Measurements from ENCODE around the gene PLXNA2.

Gene PLXNA2

DNA sequence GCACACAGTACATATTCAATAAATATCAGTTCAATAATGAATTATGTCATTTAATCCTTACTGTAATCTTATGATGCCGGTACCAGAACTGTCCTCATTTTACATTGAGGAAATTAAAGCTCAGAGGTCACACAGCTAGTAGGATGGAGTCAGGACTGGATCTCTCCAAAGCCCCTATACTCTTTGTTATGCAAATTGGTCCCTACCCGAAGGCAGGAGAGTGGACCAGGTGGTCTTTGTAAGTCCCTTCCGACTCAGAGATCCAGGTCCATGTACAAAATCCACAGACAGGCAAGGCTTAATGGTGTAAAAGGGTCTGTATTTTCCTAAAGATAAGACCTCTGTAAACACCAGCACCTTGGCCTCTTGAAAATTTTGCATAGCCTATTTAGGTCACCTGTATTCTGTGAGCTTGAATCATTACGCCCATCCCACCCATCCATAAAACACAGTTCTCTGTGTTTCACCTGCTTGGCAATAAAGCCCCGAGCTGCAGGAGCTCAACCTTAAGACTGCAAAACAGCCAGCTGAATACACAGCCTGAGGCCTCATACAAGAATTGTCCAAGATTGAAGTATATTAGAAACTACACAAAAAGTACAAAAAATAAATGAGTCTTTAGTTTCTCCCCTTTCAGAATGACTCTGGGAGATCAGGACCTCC, 41.7 kb downstream of the PLXNA2 start:
- DNase-seq = no peak

DNA sequence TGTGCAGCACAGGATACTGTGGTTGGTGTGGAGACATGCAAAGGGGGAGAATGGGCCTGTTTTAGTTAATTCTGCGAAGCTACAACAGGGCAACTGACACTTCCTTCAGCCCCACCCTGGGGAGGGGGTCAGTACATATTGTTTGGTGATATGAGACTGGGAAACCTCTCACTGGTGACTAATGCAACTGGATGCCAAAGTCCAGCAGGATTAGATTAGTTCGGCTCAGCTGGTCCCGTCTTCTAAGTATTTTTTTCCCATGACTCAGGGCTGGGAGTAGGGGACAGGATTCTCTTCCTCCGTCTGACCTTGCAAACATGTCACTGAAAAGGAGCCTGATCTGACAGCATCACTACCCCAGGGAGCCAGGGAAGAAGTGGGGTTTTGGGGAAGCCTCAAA, 43.0 kb downstream of the PLXNA2 start:
- DNase-seq = no peak

DNA sequence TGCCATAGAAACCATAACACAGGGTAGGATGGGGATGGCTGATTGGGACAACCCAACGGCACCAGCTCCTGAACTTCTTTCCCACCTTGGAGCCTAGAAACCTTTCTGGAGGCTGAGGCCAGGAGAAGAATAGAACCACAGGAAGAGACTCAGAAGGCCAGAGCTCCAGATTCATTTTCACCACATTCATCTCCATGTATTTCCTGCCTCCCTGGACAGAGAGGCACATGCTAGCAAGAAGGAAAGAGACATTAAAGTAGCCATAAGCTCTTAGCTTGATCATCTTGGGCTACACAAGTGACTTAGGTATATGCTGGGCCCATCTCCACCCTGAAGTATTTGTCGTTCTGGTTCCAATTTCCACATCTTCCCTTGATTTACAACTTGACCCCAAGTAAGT, 44.1 kb downstream of the PLXNA2 start:
- no peak for DNase-seq

DNA sequence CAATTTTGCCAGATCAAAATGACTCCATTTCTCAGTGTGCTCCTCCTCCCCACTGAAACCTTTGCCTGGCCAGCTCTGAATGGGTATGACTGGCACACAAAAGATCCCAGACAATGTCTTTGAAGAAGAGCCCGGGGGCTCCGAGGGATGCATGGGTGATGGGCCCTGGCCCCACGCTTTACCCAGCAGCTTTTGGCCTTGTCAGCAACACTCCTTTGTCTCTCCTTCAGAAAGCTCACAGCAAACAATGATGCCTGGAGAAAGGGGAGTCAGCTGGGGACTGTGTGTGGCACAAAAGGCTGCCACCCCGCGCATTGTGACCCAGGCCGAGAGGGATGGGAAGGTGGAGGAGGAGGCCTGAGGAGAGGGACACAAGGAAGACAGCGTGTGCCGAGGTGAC, 45.9 kb downstream of the PLXNA2 start:
- DNase-seq = no peak

DNA sequence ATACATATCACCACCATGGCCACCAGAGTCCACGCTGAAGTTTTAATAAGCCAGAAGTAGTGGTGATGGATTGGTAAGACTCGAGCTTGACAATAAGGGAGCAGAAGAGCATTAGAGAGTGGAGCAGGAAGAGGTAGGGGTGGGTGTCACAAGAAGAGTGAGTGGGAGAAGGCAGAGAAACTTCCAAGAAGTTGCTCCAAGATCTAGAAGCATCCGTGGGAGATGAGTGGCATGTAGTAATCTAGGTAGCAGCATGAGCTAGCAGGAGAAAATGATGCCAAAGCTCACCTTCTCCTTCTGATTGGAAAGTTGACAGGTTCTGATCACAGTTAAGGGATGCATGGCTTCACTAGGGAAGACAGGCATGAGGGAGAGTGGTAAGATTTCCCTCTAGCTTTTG, 49.2 kb downstream of the PLXNA2 start:
- DNase-seq = no peak

DNA sequence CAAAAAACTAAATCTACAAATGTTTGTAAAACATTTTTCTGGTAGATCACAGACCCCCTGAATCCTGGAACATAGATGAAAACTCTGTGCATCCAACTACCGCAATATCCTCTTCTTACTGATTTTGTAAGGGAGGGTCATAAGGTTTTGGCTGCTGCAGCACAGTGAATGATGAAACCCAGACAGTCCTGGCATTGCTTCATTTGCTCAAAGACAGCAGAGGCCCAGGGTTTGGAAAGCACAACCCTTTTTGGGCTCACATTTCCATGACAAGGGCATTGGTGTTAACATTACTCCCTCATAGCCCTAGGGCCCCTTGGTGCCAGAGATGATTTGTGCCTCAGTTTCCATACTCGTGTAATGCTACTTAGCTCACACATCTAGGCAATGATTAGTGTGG, 51.2 kb downstream of the PLXNA2 start:
- DNase-seq = no peak

DNA sequence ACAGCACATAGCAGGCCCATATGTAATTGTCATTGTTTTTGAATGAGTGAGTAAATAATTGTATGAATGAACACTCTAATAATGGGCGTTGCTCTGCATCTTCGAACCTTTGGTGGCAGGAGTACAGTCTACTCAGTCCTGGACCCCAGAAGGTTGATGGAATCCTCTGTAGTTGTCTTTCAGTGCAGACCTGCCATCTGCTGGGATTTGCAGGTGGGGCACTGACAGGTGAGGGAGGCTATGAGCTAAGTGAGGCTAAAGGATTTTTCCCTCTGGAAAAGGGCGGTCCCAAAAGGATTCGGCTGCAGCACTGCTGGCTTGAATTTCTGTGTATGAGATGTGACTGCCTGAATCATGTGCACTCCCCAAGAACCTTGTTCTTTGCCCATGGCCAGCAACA, 53.4 kb downstream of the PLXNA2 start:
- DNase-seq = no peak

DNA sequence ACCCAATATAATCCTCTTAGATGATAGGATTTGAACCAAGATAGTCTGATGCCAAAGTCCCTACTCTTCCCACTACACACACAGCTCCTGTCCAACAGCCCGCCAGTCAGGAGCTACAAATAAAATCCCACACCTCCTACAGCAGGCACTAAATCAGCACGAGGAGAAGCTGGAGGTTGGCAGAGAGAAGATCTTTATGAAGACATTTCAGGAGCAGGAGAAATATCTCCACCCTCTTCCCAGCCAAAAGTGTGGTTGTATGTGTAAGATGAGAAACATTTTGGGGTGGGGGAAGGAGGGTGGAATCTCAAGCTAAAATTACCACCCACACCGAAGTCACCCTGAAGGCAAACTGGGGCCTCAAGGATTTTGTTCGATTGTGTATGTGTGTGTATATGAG, 54.5 kb downstream of the PLXNA2 start:
- DNase-seq = no peak

DNA sequence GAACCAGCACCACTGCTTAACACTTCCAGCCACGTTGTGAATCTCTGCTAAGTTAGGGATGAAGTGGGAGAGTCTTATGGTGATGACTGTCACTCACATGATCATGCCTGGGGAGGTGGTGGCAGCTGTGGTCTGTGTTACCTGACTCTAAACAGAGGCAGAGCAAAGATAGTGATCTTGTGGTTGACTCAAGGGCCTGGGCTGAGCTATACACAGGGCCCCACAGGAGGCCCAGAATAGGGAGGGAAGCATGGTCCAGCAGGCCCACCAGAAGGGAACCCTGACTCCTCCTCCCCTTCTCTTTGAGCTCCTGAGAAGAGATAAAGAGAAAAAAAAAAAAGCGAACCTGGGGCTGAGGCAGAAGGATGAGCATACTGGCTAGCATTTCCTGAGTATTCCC, 55.0 kb downstream of the PLXNA2 start:
- no peak for DNase-seq

DNA sequence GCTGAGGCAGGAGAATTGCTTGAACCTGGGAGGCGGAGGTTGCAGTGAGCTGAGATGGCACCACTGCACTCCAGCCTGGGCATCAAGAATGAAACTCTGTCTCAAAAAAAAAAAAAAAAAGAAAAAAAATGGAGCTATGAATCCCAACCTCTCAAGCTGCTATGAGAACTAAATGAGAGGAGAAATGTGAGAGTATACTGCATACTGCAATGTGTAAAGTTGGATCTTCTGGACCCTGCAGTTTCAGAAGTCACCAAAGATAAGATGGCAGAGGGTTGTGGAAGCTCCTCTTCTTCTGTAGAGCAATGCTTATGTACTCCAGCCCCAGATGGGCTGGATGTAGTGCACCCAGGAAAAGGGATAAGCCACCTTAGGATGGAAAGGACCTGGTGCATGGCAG, 55.6 kb downstream of the PLXNA2 start:
- DNase-seq = no peak

DNA sequence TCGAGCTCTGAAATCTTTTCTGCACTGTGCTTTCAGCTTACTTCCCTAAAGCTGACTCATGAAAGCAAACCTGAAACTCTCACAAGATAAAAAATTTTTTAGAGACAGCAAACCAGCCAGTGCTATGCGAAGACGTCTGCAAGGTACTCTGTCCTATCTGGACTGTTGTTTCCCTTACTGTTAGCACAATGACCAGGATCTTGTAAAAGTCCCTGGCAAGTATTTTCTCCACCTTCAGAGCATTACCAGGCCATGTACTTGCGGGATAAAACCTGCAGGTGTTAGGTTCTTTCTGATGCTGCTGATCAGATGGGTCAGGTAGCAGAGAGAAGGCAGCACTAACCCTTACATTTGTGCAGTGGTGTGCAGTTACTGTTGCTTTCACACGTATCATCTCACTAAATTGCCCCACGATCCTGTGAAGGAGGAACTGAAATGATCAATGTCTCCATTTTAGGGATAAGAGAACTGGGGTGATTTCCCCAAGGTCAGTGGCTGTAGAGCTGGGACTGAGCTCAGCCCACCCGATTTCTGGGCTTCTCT, 56.6 kb downstream of the PLXNA2 start:
- no peak for DNase-seq

DNA sequence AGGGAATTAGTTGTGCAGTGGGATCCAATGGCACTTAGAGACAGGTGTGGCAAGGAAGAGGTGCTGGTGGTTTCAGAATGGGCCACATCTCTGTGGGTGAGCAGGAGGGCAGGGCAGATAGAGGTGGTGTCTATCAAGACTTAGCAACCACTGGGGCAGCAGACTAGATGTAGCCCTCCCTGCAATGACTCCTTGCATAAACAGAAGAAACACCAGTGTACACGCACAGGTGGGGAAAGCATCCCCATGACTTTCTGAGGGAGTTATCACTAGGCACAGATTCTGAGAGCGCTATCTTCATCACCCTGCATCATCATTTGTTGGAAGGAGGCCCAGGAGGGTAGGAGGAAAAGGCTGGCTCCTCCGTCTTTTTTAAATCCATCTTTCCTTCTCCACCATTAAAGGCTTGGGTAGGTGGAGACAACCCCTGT, 58.4 kb downstream of the PLXNA2 start:
- DNase-seq = no peak

DNA sequence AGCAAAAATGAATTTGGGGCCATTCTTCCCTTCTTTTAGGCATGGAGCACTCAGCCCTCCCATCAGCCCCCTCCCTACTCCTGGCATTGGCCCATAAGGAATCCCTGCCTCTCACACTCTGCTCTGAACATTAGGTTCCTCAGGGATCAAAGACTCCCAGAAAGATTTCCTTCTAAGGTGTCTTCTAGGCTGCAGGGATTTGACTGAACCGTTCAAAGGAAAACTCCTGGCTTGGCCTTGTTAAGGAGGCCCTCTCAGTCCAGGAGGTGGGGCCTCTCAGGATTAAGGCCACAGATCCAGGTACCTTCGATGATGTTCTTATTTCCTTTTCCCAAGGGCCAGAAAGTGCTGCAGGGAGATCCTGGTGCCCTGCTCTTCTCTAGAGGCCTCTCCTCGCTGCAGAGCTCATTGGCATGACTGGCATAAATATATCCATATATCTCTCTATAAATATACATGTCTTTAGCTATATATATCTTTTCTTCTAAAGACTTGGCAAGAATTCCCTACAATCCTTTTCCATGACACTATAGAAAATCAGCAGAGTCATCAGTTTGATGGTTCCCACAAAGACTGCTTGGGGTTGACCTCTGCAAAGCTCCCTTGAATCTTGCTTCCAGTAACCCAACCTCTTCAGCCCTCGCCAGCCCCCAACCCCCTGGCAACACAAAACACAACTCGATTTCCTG, 59.1 kb downstream of the PLXNA2 start:
- no peak for DNase-seq

DNA sequence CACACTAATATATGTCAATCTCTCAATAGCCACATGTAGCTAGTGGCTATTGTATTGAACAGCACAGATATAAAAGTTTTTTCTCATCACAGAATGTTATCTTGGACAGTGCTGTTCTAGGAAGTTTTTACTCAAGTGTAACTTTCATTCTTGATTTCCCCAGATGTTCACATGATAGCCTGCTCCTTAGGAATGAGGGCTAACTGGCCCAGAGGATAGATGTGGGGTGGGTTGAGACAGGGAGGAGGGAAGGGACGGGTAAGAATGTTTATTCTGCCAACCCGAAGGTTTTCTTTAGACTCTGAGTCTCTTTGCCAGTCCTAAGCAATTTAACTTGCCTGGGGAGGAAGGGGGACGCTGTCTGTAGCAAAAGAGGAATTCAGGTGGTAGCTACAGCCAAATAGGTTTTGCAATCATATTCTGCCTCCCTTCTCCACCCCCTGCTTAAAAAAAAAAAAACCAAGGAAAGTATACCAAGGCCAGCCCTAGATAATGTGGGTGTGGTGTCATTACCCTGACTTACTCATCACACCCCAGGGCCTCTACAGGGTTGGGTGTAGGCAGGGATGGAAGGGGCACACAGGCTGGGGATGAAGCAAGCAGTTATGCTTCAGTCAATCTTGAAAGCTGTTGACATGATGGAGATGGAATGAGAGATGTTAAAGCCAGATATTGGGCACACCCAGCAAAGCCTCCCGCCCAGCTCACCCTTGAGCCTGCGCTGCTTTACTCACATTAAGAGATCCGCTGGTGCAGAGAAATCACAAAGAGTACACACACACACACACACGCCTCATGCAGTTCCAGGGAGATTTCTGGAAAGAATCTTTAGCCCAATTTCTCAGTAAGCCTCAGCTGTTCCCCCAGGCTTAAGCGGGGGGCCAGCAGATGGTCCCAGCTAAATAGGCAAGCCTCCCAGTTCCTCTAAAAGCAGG, 59.9 kb downstream of the PLXNA2 start:
- DNase-seq = no peak

DNA sequence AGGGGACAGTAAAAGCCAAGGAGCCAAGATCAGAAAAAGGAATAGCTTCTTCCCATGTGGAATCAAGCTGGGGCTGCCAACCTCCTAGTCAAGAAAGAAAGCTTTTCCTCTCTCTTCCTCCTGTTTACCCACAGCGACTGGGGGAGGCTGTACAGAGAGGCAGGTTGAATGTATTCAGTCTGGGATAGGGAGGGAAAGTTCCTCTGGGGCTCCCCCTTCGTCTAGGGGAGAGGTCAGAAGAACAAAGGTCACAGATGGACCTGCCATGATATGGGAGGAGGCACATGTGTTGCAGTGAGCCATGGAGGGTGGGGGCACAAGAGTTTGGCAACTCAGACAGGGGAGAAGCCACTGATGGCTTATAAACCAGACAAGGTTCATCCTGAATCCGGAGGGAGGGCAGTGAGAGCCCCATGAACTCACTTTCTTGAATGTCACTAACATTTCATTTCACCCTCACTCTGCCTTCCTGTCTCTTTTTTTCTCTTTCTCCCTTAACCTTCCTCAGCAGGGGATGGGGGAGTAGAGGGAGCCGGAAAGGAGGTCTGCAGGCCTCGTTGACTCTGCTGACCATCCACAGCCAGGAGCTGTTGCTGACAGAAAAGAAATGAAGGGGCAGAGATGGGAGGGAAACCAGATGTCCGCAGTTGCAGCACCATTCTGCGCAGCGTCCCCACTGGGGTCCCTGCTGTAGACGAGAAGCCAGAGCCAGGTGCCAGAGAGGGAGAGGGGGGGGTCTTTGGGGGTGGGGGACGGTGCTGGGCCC, 61.1 kb downstream of the PLXNA2 start:
- DNase-seq = no peak

DNA sequence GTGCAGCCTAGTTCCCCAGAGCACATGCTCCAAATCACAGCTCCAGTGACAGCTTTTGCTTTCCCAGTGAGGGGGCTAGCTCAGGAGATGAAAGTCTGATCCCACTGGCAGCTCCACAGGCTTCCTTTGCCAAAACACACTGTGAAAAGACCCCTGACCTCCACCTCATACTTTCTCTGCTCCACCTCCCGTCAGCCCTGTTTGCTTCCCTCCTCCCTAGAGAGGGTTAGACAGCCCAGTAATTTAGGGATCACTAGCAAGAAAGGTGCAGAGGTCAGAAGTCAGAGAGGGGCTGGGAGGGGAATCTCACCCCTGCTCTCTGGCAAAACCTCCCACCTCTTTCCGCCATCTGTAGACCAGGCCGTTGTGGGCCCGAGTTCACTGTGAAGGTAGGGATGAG, 62.8 kb downstream of the PLXNA2 start:
- DNase-seq = no peak

DNA sequence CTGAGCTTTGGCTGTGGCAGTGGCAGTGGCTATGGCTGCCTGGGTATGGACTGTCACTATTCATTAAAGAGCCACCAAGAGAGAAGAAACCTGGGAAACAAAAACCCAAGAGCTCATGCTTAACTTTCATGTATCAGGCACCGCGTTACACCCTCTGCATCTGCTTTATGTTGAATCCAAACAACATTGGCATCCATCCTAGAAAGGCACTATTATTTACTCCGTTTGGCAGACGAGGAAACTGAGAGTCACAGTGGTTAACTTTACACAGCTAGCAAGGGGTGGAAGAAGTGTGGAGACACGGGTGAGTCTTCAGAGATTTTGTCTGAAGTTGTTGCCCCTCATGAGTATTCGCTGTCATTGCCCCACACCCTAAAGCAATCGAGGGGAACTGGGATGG, 63.8 kb downstream of the PLXNA2 start:
- DNase-seq = no peak

DNA sequence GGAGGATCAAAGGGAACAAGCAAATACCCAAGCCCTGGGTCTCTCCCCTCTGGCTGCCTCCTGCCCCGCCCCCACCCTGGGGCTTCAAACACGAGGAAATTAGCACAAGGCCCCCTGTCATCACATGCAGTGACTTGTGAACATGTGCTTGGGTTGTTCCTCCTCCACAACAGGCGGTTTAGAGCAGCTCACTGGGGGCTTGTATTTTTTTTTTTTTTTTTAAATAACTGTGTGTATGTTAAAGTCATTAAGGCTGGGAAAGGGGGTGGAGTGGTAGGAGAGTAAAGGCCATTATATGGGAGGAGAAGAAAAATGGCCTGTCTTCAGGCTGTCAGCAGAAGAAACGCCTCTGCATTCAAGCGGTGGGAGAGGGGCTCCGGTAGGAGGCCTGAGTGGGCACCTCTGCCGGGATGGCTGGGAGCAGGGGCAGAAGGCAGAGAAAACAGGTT, 64.2 kb downstream of the PLXNA2 start:
- no peak for DNase-seq

DNA sequence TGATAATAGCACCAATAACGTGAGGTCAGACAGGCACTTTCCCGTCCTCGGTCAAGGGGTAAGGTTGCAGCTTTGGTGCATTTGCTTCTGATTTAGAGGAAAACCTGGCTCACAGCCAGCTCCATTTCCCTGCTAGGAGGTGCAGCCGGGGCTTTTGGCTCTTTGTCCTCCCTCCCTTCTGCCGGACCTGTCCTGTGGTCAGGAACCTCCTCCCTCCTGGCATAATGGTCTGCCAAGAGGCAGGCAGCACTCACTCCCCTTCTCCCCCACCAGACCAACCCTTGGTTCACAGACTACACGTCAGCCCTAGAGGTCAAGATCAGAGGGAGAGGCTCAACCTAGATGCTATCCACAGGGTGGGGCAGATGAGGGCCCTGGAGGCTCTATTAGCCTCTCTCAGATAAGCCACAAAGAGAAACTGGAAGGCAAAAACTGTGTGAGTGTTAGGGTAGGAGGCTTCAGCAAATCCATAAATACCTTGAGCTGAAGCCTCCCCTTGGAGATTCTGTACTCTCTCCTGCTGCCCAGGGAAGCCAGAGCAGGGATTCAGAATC, 64.8 kb downstream of the PLXNA2 start:
- DNase-seq = no peak

DNA sequence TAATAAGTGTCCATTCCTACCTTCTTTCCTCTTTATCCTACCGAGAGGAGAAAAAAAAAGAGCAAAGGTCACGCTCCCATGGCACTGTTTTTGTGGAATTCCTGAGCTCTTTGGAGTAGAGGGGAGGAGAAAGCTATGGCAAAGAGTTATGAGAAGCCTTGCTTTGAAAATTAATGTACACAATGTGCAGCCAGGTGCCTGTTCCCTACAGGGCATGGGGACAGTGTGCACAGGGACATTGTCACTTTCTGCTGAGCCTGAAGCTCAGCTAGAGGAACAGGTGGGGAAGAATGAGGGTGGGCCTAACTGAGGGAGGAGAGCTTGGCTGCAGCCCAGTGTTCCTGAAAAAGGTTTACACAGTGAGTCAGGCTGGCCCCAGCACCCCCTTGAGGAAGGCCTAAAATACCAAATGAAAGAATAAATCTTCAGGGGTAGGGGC, 66.1 kb downstream of the PLXNA2 start:
- DNase-seq = no peak

DNA sequence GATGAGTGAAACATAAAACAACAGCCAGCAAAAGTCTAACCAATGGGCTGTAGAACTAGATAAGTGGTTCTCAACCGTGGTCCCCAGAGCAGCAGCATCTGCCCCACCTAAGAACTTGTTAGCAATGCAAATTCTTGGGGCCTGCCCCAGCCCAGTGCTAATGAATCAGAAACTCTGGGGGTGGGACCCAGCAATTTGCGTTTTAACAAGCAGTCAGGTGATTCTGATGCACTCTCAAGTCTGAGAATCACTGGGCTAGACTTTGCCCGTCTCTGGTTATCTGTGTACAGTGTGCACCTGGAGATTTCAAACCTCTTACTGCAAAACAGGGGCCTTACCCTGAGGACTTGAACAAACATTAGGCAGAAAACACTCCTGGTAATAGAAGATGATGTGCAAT, 66.5 kb downstream of the PLXNA2 start:
- DNase-seq = no peak

DNA sequence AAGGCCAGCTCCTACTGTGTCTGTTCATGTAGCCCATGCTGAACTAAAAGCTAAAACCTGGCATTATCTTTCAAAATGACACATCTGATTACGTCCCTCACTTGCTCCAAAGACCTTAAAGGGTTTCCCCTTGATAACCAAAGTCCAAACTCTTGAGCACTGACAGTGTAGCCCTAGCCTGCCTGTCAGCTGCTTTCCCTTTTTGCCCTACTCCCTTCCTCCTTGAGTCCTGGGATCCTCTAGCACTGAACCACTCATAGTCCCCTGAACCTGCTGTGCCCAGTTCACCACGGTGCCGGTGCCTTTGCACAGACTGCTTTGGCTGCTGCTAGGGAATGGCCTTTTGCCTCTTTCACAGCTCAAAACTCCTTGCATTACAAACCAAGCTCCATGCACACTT, 67.5 kb downstream of the PLXNA2 start:
- DNase-seq = no peak
